LNCAP (cell line): ENCODE data around the gene HTR7.

Experiments
- TF ChIP-seq, protein P1 (sequence below): fragments of 450-650 bp; IDR thresholded peaks from 2 replicates; pipeline ENCODE4 v1.5.1; 2017; ENCODE audit warnings: mild to moderate bottlenecking

Gene HTR7

GRCh38 chr10:90856964-90857634, 740 bp downstream of the HTR7 start:
- TF ChIP-seq, protein P1, sequence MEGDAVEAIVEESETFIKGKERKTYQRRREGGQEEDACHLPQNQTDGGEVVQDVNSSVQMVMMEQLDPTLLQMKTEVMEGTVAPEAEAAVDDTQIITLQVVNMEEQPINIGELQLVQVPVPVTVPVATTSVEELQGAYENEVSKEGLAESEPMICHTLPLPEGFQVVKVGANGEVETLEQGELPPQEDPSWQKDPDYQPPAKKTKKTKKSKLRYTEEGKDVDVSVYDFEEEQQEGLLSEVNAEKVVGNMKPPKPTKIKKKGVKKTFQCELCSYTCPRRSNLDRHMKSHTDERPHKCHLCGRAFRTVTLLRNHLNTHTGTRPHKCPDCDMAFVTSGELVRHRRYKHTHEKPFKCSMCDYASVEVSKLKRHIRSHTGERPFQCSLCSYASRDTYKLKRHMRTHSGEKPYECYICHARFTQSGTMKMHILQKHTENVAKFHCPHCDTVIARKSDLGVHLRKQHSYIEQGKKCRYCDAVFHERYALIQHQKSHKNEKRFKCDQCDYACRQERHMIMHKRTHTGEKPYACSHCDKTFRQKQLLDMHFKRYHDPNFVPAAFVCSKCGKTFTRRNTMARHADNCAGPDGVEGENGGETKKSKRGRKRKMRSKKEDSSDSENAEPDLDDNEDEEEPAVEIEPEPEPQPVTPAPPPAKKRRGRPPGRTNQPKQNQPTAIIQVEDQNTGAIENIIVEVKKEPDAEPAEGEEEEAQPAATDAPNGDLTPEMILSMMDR, result no peak

DNA sequence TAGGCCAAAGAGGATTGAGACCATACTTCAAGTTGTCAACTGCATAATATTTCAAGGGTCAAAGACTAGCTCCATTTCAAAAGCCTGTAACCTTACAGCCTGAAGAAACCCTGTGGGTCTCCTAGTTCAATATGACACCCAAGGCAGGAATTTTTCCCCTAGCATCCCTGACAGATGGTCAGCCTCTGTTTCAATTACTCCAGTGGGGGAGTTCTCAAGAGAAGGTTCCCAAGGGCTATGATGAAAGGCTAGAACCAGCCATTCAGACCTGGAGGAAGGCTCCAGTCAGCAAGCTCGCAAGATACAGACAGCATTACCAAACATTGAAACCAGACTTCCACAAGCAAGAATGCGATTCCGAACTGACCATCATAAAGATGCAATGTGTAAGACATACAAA, 1.6 kb downstream of the HTR7 start:
- TF ChIP-seq, protein P1, result no peak

GRCh38 chr10:90855126-90855525, 2.7 kb downstream of the HTR7 start:
- TF ChIP-seq, protein P1, result no peak

DNA sequence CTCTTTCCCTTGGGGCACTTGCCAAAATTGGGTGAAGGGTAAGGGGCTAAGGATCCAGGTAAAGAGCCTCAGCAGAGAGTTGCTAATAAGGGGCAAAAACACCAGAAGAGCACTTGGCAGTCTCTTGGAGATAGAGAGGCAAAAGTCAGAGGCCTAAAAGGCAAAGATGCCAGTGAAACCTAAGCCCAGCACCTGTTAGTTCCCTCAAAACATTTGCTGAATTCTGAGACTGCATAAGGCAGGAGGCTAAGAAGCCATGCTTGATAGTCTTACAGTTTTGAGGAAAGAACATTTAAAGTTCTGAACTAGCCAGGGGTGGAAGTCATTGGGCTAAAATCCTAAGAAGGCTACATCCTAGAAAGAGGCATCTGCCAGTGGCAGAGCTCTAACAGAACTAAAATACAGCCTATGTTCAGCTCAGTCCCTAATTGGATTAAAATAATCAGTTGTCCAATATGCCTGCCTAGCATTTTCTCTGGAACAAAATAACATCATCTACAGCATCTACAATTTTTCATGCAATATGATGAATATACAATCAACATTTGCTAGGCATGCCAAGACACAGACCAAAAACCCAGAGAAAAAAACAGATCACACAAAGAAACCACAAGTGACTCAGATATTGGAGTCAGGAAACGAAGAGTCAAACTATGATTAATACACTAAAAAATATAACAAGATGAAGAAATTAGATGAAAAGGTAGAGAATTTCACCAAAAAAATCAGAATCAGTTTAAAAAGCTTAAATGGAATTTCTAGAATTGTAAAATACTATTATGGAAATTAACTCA, 7.7 kb downstream of the HTR7 start:
- TF ChIP-seq, protein P1, result no peak

DNA sequence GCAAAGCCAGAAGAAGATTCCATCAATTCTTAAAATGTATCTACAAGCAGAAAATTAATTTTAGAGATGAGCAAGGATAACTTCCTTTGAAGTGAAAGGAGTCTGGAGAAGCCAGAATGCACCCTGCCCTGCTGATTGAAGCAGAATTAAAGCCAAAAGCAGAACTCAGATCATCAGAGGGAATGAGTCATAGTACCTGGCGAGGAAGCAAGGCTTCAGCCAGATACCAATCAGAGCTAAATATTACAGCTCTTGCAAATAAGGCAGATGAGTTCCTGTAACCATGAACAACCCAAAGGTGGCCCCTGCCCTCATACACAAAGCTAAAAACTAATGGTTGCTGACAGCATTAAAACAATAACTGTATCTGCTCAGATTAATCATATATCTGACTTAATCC, 10.4 kb downstream of the HTR7 start:
- TF ChIP-seq, protein P1, result no peak

DNA sequence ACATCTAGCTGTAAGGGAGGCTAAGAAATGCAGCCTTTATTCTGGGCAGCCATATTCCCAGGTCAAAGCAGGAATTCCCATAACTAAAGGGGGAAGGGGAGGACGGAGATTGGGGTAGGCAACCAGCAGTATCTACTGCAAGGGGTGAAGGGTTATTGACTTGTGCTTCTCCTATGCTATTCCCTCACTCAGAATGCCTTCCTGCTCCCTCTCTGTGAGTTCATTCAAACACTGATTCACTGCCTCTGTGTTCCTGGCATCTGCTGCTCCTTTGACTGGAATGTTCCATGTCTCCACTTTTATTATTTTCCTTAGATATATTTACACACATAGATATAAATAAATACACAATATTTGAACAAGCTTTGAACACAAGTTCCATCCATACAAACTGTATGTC, 11.1 kb downstream of the HTR7 start:
- TF ChIP-seq, protein P1, result no peak

GRCh38 chr10:90845726-90846125, 12.1 kb downstream of the HTR7 start:
- TF ChIP-seq, protein P1, result no peak
